GM23338 (cell line): ENCODE measurements around the gene LPCAT3.

Experiments used
- CTCF ChIP-seq, 2 experiments: fragments of 200-600 bp in 1 of 2; sonication (generic) in 1 of 2; conservative IDR thresholded peaks; 2 replicates each; pipeline versions ENCODE4 v1.5.1 to v1.6.1; 2016 to 2017; ENCODE audit warnings: antibody characterized with exemption in 2 of 2, low read depth in 2 of 2, mild to moderate bottlenecking in 2 of 2, moderate library complexity in 1 of 2
- EZH2 ChIP-seq: fragments of 200-600 bp; sonication (generic); IDR thresholded peaks from one replicate; pipeline ENCODE4 v1.8.0; 2017; ENCODE audit warnings: antibody characterized with exemption, mild to moderate bottlenecking, low read depth; ENCODE audit not compliant: unreplicated experiment
- NANOG ChIP-seq: IDR thresholded peaks from 2 replicates; pipeline ENCODE4 v1.6.1; 2016; ENCODE audit warnings: antibody characterized with exemption, borderline replicate concordance

GRCh38 chr12:7034464-7034863 lies 16.2 kb upstream of the LPCAT3 start:
- TF ChIP-seq CTCF (conservative IDR thresholded peaks at IDR 0.05; ENCODE audit: low read depth in 2 of 2): no peak
- no peak for TF ChIP-seq NANOG
- TF ChIP-seq EZH2: no peak
